Fibroblast of pulmonary artery (primary cell): Measurements from ENCODE around the gene ACACA.

ENCODE experiments used
- DNase-seq: peaks from one replicate; pipeline ENCODE4 v3.0.0-alpha.2; 2010; ENCODE audit warnings: low read depth
- H3K4me3 ChIP-seq: replicated peaks from 2 replicates; pipeline ENCODE4 v1.5.1; 2011; ENCODE audit warnings: low read depth, mild to moderate bottlenecking, control low read depth, low read length, moderate library complexity
- CTCF ChIP-seq: IDR thresholded peaks from 2 replicates; pipeline ENCODE4 v1.5.1; 2011; ENCODE audit warnings: mild to moderate bottlenecking, control low read depth, low read length, inconsistent platforms; ENCODE audit errors: missing control alignments

The ACACA gene

GRCh38 chr17:37259030-37259735, 147.5 kb downstream of the ACACA start:
- H3K4me3 ChIP-seq = no peak overlapping the region
- no peak for TF ChIP-seq CTCF
- peak; percentile 26 for DNase-seq

- H3K4me3 ChIP-seq = no peak overlapping the region
- no peak for TF ChIP-seq CTCF
- no peak for DNase-seq
Observed at GRCh38 chr17:37256627-37257026, 150.0 kb downstream of the ACACA start.

- no peak for TF ChIP-seq CTCF
- DNase-seq = no peak
- H3K4me3 ChIP-seq = no peak overlapping the region
Observed at GRCh38 chr17:37255432-37255831, 151.2 kb downstream of the ACACA start.

GRCh38 chr17:37247825-37248224, 158.8 kb downstream of the ACACA start:
- no peak for DNase-seq
- no peak for TF ChIP-seq CTCF
- H3K4me3 ChIP-seq = no peak overlapping the region

- no peak for TF ChIP-seq CTCF
- H3K4me3 ChIP-seq = no peak overlapping the region
- DNase-seq = no peak
Observed at GRCh38 chr17:37246085-37246484, 160.6 kb downstream of the ACACA start.

- no peak for TF ChIP-seq CTCF
- H3K4me3 ChIP-seq = no peak overlapping the region
- DNase-seq = no peak
Observed at GRCh38 chr17:37240381-37240780, 166.3 kb downstream of the ACACA start.
